HG02798 (cell line): ENCODE data around the gene CHFR.
"Not testable (repeated sequence)": the region's sequence is repeated elsewhere in the genome, so short reads cannot be mapped to it uniquely, and the experiment has no call there.

Experiments
- ATAC-seq: cut with Tn5 transposase; IDR thresholded peaks from one replicate; pipeline ENCODE4 v1.9.1; 2021; ENCODE audit warnings: mild to moderate bottlenecking; ENCODE audit not compliant: unreplicated experiment, poor library complexity

The CHFR gene

DNA sequence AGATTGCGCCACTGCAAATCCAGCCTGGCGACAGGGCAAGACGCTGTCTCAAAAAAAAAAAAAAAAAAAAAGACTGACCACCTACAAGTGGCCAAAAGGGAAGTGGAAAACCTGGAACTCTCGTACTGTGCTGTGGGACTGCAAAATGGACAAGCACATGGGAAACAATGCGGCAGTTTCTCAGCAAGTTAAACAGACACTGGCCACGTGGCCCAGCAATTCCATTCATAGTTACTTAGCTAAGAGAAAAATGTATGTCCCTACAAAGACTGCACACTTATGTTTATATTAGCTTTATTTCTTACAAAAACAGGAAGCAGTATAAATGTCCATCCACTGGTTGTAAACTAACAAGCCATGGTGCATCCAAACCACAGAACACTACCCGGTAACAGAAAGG, 5.6 kb downstream of the CHFR start:
- no peak for ATAC-seq

DNA sequence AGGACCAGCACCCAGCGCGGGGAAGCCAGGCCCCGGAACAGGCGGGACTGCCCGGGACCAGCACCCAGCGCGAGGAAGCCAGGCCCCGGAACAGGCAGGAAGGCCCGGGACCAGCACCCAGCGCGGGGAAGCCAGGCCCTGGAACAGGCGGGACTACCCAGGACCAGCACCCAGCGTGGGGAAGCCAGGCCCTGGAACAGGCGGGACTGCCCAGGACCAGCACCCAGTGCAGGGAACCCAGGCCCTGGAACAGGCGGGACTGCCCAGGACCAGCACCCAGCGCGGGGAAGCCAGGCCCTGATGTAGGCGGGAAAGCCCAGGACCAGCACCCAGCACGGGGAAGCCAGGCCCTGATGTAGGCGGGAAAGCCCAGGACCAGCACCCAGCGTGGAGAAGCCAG, 12.8 kb downstream of the CHFR start:
- not testable (repeated sequence) for ATAC-seq

DNA sequence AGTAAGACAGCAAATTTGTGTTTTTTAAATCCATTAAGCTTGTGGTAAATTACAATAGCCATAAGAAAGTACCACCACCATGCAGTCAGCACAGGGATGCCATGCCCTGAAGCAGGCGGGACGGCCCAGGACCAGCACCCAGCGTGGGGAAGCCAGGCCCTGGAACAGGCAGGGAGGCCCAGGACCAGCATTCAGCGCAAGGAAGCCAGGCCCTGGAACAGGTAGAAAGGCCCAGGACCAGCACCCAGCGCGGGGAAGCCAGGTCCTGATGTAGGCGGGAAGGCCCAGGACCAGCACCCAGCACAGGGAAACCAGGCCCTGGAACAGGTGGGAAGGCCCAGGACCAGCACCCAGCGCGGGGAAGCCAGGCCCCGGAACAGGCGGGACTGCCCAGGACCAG, 13.2 kb downstream of the CHFR start:
- ATAC-seq, result no peak

DNA sequence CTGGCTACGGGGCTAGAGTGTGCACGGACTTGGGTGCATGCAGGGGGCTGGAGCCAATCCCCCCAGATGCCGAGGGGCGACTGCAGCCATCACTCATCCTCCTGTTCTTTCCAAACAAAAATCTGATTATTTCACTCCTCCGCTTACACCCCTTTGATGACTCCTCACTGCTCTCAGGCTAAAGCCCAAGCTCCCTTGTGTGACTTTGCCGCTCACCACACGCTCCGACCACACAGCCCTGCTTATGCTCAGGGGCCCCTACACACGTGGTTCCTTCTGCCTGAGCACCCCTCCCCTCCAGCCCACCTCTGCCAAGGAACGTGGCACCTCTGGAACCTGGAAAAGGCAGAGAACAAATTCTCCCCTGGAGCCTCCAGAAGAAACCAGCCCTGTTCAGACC, 13.7 kb downstream of the CHFR start:
- ATAC-seq, result no peak

DNA sequence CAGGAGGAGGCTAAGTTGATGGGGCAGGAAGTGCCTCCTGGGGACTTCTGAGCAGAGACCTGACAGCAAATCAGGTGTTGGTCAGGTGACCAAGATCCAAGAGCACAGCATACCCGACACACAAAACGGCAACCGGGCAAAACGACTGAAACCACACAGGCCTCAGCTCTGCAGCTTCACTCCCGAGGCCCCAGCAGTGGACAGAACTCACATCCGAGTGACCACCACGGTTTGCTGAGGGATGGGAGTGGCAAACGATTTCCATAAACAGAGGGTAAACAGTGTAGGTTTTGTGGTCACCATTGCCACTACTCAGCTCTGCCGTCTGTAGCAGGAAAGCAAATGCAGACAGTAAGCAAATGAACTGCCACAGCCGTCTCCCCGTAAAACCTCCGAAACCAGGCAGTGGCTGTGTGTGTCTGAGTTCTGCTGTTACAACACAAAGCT, 14.4 kb downstream of the CHFR start:
- no peak for ATAC-seq

DNA sequence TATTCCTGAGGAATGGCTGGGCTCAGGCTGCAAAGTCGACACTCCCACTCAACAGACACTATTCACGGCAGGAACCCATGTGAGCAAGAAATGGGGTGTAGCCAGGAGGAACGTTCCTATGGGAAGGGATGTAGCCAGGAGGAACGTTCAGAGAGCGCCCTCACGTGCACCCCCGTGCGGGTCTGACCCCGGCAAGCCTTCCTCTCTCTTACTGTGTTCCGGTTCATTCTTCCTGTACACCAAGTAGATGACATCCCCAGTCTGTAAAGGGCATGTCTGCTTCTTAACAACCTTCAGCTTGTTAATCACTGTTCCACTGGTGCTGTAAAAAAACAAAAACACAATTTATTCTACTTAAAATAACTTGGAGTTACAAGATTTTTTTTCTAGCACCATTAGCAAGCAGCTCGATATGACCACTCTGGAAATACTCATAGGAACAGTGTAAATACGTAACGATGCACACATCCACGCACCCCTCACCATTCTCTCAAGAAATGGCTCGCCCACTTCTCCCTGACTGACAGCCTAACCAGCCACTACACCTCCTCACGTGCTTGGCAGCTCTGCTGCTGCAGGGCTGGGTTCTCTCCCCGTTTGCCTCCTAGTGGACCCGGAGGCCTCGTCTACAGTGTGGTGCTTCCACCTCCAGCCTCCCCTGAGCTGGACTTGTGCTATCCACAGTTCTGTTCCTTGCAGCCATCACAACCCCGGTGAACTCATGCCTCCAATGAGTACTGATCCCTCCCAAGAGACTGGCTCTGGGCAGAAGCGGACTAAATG, 15.1 kb downstream of the CHFR start:
- no peak for ATAC-seq

DNA sequence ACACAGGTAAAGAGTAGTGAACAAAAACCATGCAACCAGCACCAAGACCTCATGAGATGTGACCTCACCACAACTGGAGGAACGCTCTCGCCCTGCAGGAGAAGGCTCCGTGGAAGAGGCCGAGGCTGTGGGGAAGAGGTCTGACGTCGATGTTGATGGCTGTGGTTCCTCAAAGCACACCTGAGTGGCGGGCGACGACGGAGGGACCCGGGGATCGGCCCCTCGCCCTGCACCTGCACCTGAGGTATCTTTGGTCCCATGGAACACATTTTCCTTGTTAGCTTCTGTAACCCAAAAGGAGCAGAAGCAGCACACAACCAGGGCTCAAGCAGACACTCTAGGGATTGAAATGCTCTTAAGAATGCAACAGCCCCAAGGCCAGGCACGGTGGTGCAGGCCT, 17.9 kb downstream of the CHFR start:
- ATAC-seq, result no peak

DNA sequence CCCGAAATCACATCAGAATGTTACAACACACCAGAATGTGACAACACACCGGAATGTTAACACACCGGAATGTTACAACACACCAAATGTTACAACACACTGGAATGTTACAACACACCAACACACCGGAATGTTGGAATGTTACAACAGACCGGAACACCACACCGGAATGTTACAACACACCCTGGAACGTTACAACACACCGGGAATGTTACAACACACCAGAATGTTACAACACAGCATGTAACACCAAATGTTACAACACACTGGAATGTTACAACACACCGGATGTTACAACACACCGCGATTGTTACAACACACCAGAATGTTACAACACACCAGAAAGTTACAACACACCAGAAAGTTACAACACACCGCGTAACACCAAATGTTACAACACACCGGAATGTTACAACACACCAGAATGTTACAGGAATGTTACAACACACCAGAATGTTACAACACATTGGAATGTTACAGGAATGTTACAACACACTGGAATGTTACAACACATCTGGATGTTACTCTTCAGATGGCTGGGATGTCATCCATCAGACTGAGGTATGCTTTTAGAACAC, 21.1 kb downstream of the CHFR start:
- no peak for ATAC-seq

DNA sequence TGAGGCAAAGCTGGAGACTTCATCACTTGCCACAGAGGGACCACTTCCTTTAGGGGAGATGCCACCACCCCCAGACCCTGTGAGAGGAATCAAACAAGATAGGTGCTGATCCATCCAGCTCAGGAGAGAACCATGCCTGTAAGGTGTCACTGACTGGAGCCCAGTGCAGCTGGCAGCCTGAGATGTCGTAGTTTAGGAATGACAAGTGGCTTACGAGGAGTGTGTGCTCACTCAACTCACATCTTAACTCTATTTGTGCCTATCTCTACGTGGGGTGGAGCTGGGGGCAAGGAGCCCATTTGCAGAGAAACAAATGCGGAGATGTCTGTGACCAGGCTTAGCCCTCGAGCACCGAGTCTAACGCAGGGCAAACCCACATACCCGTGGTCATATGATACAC, 25.8 kb downstream of the CHFR start:
- ATAC-seq, result no peak

DNA sequence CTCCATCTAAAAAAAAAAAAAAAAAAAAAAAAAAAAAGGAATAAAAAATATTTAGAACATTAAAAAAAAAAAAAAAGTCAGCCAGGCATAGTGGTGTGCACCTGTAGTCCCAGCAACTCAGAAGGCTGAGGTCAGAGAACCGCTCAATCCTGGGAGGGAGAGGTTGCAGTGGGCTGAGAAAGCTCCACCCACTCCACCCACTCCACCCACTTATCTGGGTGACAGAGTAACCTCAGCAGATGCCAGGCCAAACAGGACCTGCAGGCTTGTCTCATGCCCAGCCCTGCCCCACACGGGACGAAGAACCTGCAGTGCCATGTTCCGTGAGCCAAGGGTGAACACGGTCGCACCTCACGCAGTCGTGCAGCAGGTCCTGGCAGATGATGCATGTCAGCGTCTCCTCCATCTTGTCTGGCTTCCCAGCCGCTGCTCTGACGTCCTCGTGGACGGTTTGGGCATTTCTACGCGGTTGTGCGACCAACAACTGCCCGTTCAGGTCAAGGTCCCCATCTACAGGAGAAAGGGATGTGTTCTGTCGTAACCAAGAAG, 28.6 kb downstream of the CHFR start:
- no peak for ATAC-seq

DNA sequence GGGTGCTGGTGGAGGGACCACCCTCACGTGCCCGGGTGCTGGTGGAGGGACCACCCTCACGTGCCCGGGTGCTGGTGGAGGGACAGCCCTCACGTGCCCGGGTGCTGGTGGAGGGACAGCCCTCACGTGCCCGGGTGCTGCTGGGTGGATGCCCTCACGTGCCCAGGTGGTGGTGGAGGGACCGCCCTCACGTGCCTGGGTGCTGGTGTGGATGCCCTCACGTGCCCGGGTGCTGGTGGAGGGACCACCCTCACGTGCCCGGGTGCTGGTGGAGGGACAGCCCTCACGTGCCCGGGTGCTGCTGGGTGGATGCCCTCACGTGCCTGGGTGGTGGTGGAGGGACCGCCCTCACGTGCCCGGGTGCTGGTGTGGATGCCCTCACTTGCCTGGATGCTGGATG, 30.4 kb downstream of the CHFR start:
- not testable (repeated sequence) for ATAC-seq

DNA sequence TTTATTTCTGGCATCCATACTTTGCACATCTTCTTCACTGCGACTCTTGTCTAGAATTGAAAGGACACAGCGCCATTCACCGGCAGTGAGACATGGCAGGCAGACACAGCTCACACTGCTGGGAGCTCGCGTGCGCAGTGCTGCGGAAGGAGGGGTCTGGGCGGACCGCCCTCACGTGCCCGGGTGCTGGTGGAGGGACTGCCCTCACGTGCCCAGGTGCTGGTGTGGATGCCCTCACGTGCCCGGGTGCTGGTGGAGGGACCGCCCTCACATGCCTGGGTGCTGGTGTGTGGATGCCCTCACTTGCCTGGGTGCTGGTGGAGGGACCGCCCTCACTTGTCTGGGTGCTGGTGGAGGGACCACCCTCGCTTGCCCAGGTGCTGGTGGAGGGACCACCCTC, 30.8 kb downstream of the CHFR start:
- ATAC-seq, result no peak

DNA sequence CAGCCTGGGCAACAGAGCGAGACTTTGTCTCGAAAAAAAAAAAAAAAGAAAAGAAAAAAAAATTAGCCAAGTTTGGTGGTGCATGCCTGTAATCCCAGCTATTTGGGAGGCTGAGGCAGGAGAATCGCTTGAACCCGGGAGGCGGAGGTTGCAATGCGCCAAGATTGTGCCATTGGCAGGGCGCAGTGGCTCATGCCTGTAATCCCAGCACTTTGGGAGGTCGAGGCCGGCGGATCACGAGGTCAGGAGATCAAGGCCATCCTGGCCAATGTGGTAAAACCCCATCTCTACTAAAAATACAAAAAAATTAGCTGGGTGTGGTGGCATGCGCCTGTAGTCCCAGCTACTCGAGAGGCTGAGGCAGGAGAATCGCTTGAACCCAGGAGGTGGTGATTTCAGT, 32.2 kb downstream of the CHFR start:
- not testable (repeated sequence) for ATAC-seq

DNA sequence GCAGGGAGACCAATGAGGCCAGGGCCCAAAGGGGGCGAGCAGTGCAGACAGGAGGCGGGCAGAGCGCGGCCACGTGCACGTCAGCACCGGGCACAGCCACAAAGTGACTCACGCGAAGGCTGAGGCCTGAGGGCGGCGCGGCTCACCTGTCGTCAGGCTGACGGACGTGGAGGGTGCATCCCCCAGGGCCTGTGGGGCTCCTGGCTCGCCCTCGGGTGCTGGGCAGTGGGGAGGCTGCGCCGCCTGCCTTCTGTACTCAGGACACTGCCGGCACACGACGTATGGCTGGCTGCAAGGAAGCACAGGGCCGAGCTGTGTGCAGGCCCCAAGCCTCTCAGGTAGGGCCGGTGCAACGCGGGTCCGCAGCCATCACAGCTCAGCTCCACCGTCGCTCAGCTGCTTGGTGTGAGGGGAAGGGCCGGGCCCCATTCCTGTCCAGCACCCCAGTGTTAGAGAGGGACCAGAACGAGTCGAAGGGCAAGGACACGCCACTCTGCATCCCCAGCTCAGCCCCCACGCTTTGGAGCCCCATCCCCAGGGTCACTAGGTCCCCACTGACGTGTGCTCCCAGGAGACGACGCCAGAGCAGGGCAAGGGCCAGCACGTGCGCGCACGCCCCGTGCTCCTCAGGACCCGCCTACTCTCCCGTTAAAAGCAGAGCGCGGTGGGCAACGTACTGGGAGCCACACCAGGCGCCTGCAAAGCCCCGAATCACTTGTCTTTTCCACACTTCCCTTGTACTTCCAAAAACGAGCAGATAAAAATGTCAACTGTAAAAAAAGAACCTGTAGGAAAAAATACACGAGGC, 33.9 kb downstream of the CHFR start:
- no peak for ATAC-seq

DNA sequence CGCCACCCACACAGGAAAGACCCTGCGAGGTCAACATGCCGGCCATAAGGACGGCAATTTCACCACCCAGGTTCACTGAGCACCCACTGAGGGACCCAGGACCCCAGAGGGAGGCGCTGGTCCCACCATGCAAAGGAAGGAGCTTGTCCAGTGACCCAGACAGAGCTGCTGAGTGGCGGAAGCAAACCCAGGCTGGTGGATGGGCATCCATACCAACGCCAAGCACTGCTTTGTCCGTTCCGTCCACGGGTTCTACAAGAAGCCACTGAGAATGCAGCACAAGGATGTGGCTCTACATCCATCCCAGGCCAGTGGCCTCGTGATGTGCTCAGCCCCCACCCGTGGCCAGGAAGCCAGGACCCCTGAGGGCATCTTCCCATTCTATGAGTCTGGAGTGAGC, 34.9 kb downstream of the CHFR start:
- ATAC-seq, result no peak

DNA sequence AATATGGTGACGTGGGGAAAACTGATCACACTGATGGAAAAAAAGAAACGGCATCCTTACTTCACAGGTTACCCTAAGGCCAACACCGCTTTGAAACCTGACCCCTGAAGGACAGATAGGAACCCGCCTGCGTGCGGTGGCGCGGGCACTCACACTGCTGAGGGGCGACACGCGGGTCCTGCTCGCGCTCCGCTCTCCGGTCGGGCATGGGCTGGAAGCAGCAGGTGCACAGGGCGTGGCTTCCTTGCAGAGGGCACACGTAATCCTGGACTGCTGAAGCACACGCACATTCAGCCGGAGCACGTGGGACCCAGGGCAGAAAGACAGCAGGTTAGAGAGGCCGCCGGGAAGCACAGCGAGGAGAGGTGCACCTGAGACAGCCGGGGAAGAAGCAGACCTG, 35.9 kb downstream of the CHFR start:
- ATAC-seq, result no peak

DNA sequence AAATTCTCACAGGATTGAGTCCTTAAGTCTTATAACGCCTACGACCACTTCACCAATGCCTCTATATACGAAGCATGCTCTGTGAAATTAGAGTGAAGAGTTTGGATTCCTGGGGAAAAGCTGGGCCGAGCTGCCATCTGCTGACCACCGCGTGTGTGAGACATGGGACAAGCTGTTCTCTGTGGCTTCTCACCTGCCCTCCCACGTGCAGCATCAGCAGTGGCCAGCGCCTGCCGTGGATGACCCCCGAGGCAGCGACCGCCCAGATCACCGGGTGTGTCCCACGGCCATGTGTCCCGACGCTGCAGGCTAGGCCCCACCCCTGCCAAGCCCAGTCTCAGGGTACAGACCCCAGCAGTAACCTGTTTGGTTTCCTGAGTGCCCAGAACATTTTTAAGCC, 37.1 kb downstream of the CHFR start:
- ATAC-seq, result no peak

DNA sequence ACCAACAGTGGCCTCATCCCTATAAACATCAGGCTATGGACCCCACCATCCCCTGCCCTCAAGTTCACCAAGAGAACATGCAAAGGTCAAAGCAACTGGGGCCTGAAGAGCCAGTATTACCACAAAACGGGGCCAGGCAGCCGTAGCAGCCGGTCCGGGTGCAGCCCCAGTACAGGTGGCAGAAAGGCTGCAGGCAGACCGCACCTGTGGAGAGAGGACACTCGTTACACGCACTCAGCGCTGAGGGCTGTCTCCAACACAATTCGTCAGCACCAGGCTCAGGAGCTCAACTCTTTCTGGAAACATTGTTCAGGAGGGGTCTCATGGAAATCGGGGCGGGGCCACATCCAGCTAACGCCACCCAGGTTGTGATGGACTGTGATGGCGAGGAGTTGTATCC, 38.9 kb downstream of the CHFR start:
- ATAC-seq, result no peak

DNA sequence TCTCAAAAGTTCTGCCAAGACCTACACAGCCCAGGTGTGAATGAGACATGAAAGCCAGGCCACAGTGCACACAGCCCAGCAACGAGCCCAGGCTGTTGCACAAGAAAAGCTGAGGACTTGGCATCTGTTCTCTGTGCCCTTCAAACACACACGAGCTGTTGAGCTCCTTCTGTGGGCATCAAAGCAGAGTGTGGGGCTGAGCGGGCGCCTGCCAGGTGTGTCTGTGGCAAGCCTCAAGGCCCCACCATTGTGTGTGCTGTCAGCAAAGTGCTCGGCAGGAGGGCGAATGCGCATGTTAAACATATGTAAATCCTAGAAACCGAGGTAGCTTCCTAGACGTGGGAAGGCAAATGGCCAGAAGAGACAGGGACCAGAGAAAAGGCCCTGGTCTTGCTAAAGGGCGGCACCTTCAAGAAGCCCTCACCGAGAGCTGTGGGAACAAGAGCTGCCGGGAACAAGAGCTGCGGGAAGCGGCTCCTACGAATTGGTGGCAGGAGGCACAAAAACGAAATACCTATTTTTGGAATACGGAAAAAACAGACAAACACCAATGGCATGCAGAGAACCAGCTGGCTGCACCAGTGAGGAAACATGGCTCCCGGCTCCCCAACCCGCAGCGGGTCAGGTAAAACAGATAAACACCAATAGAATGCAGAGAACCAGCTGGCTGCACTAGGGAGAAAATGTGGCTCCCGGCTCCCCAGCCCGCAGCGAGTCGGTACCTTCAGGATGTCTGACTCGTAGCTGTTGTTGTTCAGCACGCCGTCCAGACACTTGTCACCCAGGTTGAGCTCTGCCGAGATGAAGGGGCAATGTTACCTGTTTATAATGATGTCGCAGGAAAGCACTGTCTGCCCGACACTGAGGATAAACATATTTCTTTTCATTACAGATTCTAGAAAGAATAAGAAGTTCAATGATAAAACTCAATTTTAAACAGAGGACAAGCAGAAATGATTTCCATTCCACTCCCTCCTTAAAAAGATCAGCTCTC, 39.7 kb downstream of the CHFR start:
- no peak for ATAC-seq

DNA sequence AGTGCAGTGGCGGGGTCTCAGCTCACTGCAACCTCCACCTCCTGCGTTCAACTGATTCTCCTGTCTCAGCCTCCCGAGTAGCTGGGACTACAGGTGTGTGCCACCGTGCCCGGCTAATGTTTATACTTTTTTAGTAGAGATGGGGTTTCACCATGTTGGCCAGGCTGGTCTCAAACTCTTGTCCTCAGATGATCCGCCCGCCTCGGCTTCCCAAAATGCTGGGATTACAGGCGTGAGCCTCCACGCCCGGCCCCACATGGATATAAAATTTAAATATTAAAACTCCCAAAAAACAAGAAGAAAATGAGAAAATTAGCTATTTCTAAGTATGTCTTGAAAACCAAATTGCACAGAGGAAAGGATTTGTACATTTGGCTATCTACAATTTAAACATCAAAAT, 42.7 kb downstream of the CHFR start:
- ATAC-seq, result not testable (repeated sequence)
